Measurements from ENCODE around the gene CYBA. TPM values are rescaled to one million over a fixed set of nuclear protein-coding genes. Genes with fewer than 3 reads are reported as not detected.

CYBA gene
- total and polyA plus RNA-seq, 2 of the 13 experiments (the other 11 are each of a cell fraction or from before 2014, with no cell fraction given): 196 to 250 TPM

- TF ChIP-seq, protein P1, sequence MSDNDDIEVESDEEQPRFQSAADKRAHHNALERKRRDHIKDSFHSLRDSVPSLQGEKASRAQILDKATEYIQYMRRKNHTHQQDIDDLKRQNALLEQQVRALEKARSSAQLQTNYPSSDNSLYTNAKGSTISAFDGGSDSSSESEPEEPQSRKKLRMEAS (IDR thresholded peaks at IDR 0.05): 0 out of 2 replicates have a peak, but pooled peaks have one; percentile 15
- TF ChIP-seq WIZ (CRISPR knock-in tag; IDR thresholded peaks at IDR 0.05): 0 out of 2 replicates have a peak, but pooled peaks have one; percentile 42
- 0 out of 2 replicates have a peak, but pooled peaks have one; percentile 24 for TF ChIP-seq ARID4A (CRISPR knock-in tag; IDR thresholded peaks at IDR 0.05; ENCODE audit: borderline replicate concordance)
- peak; percentile 29 for TF ChIP-seq ZNF687 (CRISPR knock-in tag; IDR thresholded peaks at IDR 0.05)
- TF ChIP-seq, protein P2, sequence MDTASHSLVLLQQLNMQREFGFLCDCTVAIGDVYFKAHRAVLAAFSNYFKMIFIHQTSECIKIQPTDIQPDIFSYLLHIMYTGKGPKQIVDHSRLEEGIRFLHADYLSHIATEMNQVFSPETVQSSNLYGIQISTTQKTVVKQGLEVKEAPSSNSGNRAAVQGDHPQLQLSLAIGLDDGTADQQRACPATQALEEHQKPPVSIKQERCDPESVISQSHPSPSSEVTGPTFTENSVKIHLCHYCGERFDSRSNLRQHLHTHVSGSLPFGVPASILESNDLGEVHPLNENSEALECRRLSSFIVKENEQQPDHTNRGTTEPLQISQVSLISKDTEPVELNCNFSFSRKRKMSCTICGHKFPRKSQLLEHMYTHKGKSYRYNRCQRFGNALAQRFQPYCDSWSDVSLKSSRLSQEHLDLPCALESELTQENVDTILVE (CRISPR knock-in tag; IDR thresholded peaks at IDR 0.05): no peak
- TF ChIP-seq BORCS8-MEF2B (CRISPR knock-in tag; IDR thresholded peaks at IDR 0.05): peak; percentile 26; the same call in 1 of the 2 replicates
- TF ChIP-seq ZHX2 (IDR thresholded peaks at IDR 0.05; ENCODE audit: low read depth): no peak
- no peak for TF ChIP-seq ZHX2 (CRISPR knock-in tag; IDR thresholded peaks at IDR 0.05; ENCODE audit: borderline replicate concordance)
- TF ChIP-seq HNRNPLL (IDR thresholded peaks at IDR 0.05; ENCODE audit: low read depth, low read length, poor library complexity, severe bottlenecking): peak; percentile 18
- TF ChIP-seq ZNF232 (CRISPR knock-in tag; IDR thresholded peaks at IDR 0.05; ENCODE audit: borderline replicate concordance): no peak
- TF ChIP-seq SP1 (IDR thresholded peaks at IDR 0.05): no peak
- no peak for TF ChIP-seq SP1 (CRISPR knock-in tag; IDR thresholded peaks at IDR 0.05)
- no peak for TF ChIP-seq RAD21 (CRISPR knock-in tag; IDR thresholded peaks at IDR 0.05)
Measured at GRCh38 chr16:88678224-88678979, 27.5 kb upstream of the CYBA start (continued).
